ENCODE data around the gene RELB. TPM values are rescaled to one million over a fixed set of nuclear protein-coding genes. Genes with fewer than 3 reads are reported as not detected.
A peak's percentile ranks its signal among the peaks of the same experiment; 100 is the strongest.

RELB gene
- total RNA-seq, 3 donors from 2014 or later (not counting 1 experiment from before 2014, with no cell fraction given): 92.4 to 119 (median 105) TPM

DNA sequence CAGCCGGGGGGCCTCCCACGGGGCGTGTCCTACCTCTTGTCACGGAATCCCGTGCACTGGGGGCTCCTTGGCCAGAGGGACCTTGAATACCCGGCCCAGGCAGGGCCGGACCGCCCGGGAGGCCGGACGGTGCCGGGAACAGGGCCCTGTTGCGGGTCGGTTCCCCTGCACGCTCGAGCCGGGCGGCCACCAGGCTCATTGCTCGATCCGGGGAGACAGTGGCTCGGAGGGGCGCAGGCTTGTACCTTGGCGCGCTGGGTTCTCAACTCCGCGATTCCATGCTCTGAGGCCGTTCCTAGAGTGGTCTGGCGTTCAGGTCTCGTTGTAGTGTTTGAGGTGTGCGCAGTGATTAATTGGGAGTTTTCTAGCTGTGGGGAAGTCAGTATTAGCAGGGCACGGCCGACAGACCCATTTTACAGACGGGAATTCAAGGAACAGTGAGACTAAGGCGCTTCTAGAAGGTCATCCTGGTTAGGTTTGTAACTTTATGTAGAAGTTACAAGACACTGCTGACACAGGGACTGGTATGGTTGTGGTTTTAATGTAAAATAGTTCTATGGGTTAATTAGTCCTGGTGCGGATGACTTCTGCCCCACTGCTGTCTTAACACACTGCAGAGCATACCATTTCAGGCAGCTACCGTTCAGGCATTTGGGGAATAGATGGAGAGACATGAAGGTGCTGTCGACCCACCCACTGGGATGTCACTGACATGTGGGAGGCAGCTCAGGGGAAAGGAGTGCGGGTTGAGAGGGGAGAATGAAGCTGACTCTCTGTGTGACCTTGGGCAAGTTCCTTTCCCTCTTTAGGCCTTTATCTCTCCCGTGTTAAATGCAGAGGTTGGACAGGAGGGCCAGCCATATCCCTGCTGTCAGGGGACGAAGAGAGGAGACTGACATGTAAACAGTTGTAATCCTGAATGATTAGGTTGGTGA, 45.5 kb upstream of the RELB start:
- H3K9me3 Mint-ChIP-seq: no peaks in the 10 kb centered on the region
- peaks cover 54 to 56% of the 10 kb centered on the region in 2 donors for H3K4me1 Mint-ChIP-seq
- intact Hi-C loops (cut with micrococcal nuclease): loop anchor here (1.0 kb wide), 1 partner anchor 223 kb away; the partner anchor contains the start of genes BLOC1S3 and TRAPPC6A
- H3K4me3 Mint-ChIP-seq: peak overlapping the region; percentile 96
- 6% methylated on average over 40 of the region's 40 CpGs for WGBS (ENCODE audit: insufficient coverage)
- H3K36me3 ChIP-seq (ENCODE audit: control insufficient read depth, insufficient read depth, low read length): peaks cover 7% of the 10 kb centered on the region
- H3K9me3 ChIP-seq (ENCODE audit: control insufficient read depth, insufficient read depth, low read length): no peaks in the 10 kb centered on the region
- H3K36me3 Mint-ChIP-seq: no peaks in the 10 kb centered on the region
- peak overlapping the region; percentile 70 for H3K27ac ChIP-seq (ENCODE audit: low read length)
- peak overlapping the region; percentile 92 for H3K4me3 ChIP-seq (ENCODE audit: low read length)
- ATAC-seq (peak; percentile 3 to 9 (median 8)), DNase-seq (no peak)
- no peaks in the 10 kb centered on the region for H3K27me3 ChIP-seq (ENCODE audit: control insufficient read depth, insufficient read depth, low read length)
- H3K27ac Mint-ChIP-seq: peak overlapping the region; percentile 94 to 95
- TF ChIP-seq, protein P1, sequence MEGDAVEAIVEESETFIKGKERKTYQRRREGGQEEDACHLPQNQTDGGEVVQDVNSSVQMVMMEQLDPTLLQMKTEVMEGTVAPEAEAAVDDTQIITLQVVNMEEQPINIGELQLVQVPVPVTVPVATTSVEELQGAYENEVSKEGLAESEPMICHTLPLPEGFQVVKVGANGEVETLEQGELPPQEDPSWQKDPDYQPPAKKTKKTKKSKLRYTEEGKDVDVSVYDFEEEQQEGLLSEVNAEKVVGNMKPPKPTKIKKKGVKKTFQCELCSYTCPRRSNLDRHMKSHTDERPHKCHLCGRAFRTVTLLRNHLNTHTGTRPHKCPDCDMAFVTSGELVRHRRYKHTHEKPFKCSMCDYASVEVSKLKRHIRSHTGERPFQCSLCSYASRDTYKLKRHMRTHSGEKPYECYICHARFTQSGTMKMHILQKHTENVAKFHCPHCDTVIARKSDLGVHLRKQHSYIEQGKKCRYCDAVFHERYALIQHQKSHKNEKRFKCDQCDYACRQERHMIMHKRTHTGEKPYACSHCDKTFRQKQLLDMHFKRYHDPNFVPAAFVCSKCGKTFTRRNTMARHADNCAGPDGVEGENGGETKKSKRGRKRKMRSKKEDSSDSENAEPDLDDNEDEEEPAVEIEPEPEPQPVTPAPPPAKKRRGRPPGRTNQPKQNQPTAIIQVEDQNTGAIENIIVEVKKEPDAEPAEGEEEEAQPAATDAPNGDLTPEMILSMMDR (IDR thresholded peaks at IDR 0.05): no peak
- H3K4me1 ChIP-seq (ENCODE audit: control insufficient read depth, insufficient read depth, low read length): peaks cover 45% of the 10 kb centered on the region
- H3K27me3 Mint-ChIP-seq (ENCODE audit: low read depth in 2 of 2): no peaks in the 10 kb centered on the region

DNA sequence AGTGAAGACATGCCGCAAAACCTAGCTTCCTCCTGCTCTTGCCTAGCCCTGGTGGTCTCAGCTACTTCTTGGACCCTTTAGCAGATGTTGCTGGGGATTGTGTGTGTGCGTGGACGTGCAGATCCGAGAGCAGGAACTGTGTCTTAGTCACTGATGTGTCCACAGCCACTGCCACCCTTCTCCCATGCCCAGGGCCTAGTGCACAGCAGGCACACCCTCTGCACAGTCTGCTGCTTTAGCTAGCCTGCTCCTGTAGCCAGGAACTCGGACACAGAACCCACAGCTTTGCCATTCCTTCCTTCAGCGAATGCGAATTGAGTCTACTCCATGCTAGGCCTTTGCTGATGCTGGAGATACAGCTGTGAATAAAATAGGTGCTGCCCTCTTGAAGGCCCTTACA, 43.7 kb upstream of the RELB start:
- no peak for ATAC-seq
- peaks cover 49% of the 10 kb centered on the region for H3K4me1 ChIP-seq (ENCODE audit: control insufficient read depth, insufficient read depth, low read length)
- DNase-seq: no peak
- intact Hi-C loops (cut with micrococcal nuclease): no loop called here
- H3K27me3 ChIP-seq (ENCODE audit: control insufficient read depth, insufficient read depth, low read length): no peaks in the 10 kb centered on the region
- Mint-ChIP-seq H3K4me1 (peaks cover 49 to 56% of the 10 kb centered on the region in 2 donors), H3K4me3 (peak overlapping the region; percentile 52), H3K9me3 (no peaks in the 10 kb centered on the region), H3K27ac (peak overlapping the region; percentile 94 to 95), H3K36me3 (no peaks in the 10 kb centered on the region), H3K27me3 (ENCODE audit: low read depth in 2 of 2) (no peaks in the 10 kb centered on the region)
- TF ChIP-seq, protein P1 (IDR thresholded peaks at IDR 0.05): no peak
- H3K27ac ChIP-seq (ENCODE audit: low read length): no peak overlapping the region
- H3K9me3 ChIP-seq (ENCODE audit: control insufficient read depth, insufficient read depth, low read length): no peaks in the 10 kb centered on the region
- peaks cover 12% of the 10 kb centered on the region for H3K36me3 ChIP-seq (ENCODE audit: control insufficient read depth, insufficient read depth, low read length)
- WGBS (ENCODE audit: insufficient coverage): 95% methylated on average over 7 of the region's 7 CpGs
- H3K4me3 ChIP-seq (ENCODE audit: low read length): no peak overlapping the region

DNA sequence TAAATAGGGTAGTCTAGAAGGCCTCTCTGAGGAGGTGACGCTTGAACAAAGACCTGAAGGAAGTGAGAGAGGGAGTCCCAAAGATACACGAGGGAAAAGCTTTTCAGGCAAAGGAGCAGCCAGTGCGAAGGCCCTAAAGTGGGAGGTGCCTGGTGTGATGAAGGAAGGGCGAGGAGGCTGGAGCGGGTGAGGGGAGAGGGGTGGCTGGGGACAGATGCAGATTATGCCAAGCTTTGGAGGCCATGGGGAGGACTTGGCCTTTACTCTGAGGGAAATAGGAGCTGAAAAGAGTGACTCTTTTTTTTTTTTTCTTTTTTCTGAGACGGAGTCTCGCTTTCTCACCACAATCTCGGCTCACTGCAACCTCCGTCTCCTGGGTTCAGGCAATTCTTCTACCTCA, 43.2 kb upstream of the RELB start:
- intact Hi-C loops (cut with micrococcal nuclease): no loop called here
- Histone ChIP-seq H3K9me3 (ENCODE audit: control insufficient read depth, insufficient read depth, low read length) (no peaks in the 10 kb centered on the region), H3K4me3 (ENCODE audit: low read length) (no peak overlapping the region), H3K4me1 (ENCODE audit: control insufficient read depth, insufficient read depth, low read length) (peaks cover 49% of the 10 kb centered on the region), H3K36me3 (ENCODE audit: control insufficient read depth, insufficient read depth, low read length) (peaks cover 13% of the 10 kb centered on the region), H3K27me3 (ENCODE audit: control insufficient read depth, insufficient read depth, low read length) (no peaks in the 10 kb centered on the region), H3K27ac (ENCODE audit: low read length) (no peak overlapping the region)
- Mint-ChIP-seq H3K27me3 (ENCODE audit: low read depth in 2 of 2) (no peaks in the 10 kb centered on the region), H3K27ac (no peak overlapping the region), H3K4me1 (peaks cover 49 to 56% of the 10 kb centered on the region in 2 donors), H3K36me3 (no peaks in the 10 kb centered on the region), H3K9me3 (no peaks in the 10 kb centered on the region), H3K4me3 (no peak overlapping the region)
- 87% methylated on average over 9 of the region's 9 CpGs for WGBS (ENCODE audit: insufficient coverage)
- DNase-seq (no peak), ATAC-seq (no peak)
- TF ChIP-seq, protein P1 (IDR thresholded peaks at IDR 0.05): no peak
